Neutrophil (primary cell): Measurements from ENCODE around the gene MMP24.
"Not testable (repeated sequence)": the region's sequence is repeated elsewhere in the genome, so short reads cannot be mapped to it uniquely, and the experiment has no call there.

Experiments used
- H3K27ac ChIP-seq: fragments of 200-600 bp; sonication (generic); 2 replicates; pipeline ENCODE4 v1.5.1; 2016; ENCODE audit warnings: mild to moderate bottlenecking, moderate library complexity
- H3K27me3 ChIP-seq: fragments of 200-600 bp; sonication (generic); 2 replicates; pipeline ENCODE4 v1.6.0; 2016; ENCODE audit warnings: mild to moderate bottlenecking
- H3K36me3 ChIP-seq: fragments of 200-600 bp; sonication (generic); 2 replicates; pipeline ENCODE4 v1.5.1; 2017
- H3K4me1 ChIP-seq, 2 experiments: fragments of 200-600 bp in 1 of 2; sonication (generic) in 1 of 2; 1 replicate in 1 of 2; 2 replicates in 1 of 2; pipeline versions ENCODE4 v1.5.1 to v1.6.1; 2013 to 2016; ENCODE audit warnings: low read depth in 1 of 2, low read length in 1 of 2, mild to moderate bottlenecking in 1 of 2, moderate library complexity in 1 of 2; ENCODE audit not compliant: control insufficient read depth in 1 of 2, insufficient read depth in 1 of 2
- H3K4me3 ChIP-seq, 2 experiments: fragments of 200-600 bp in 1 of 2; sonication (generic) in 1 of 2; 1 replicate in 1 of 2; 2 replicates in 1 of 2; pipeline ENCODE4 v1.5.1; 2013 to 2016; ENCODE audit warnings: low read depth in 1 of 2, low read length in 1 of 2, mild to moderate bottlenecking in 1 of 2, moderate library complexity in 1 of 2
- H3K9me3 ChIP-seq: fragments of 200-600 bp; sonication (generic); 2 replicates; pipeline ENCODE4 v1.5.1; 2016
- TF ChIP-seq, protein P1 (sequence below): fragments of 200-600 bp; sonication (generic); IDR thresholded peaks from 2 replicates; pipeline ENCODE4 v1.5.1; 2016; ENCODE audit warnings: antibody characterized with exemption

MMP24 gene

DNA sequence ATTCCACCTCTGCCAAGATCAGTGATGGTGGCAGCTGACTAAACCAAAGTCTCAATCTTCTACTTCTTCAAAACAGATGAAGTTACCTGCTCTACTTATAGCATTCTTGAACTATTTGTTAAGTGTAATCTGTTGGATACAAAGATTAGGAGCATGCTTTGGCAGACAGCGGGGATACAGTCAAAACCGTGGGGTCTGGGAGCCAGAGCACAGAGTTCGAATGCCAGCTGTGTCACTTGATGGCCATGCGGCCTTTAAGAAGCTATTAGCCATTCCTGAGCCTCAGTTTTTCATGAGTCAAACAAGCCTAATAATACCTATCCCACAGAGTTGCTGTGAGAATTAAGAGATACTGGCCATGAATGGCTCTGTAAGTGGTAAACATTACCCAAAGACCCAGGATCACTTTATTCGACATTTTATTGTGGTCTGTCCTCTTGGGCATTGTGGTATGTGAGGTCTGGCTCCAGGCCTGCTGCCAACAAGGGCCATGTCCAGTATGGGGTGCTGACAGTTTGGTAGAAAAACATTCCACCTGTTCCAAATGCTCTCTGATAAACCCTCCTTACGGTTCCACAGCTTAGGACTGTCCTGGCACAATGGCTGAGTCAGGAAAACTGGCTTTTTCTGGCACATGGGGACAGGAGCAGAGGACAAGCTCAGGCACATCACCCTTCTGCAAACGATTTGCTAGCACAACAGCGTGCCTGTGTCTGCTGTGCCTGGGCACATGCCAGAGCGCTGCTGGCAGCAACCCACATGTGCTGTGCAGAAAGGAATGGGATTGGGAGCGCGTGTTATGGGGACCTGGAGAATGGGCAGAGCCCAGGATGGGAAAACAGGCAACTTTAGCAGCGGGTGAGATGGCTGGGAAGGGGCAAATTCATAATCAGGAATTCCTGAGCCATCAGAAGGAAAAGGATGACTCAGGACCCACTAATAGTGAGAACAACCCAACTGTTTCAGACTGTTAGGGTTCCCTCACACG, 81.5 kb downstream of the MMP24 start:
- TF ChIP-seq, protein P1, sequence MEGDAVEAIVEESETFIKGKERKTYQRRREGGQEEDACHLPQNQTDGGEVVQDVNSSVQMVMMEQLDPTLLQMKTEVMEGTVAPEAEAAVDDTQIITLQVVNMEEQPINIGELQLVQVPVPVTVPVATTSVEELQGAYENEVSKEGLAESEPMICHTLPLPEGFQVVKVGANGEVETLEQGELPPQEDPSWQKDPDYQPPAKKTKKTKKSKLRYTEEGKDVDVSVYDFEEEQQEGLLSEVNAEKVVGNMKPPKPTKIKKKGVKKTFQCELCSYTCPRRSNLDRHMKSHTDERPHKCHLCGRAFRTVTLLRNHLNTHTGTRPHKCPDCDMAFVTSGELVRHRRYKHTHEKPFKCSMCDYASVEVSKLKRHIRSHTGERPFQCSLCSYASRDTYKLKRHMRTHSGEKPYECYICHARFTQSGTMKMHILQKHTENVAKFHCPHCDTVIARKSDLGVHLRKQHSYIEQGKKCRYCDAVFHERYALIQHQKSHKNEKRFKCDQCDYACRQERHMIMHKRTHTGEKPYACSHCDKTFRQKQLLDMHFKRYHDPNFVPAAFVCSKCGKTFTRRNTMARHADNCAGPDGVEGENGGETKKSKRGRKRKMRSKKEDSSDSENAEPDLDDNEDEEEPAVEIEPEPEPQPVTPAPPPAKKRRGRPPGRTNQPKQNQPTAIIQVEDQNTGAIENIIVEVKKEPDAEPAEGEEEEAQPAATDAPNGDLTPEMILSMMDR = no peak
- Histone ChIP-seq H3K9me3 (no peaks in the 10 kb centered on the region), H3K4me3 (no peak overlapping the region), H3K4me1 (peaks cover 6 to 8% of the 10 kb centered on the region in 2 experiments), H3K36me3 (no peaks in the 10 kb centered on the region), H3K27me3 (no peaks in the 10 kb centered on the region), H3K27ac (no peak overlapping the region)

DNA sequence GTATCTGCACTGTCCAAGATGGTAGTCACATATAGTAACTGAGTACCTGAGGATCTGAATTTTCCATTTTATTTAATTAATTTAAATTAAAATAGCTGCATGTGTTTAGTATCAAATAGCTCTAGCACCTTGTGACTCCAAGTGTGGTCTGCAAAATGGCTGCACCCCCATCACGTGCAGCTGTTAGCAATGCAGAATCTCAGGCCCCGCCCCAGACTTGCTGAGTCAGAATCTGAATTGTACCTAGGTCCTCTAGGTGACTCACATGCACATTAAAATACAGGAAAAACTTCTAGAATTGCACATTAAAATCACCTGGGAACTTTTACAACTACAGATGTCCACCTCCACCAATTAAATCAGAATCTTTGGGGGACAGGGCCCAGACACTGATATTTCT, 84.9 kb downstream of the MMP24 start:
- no peaks in the 10 kb centered on the region for H3K36me3 ChIP-seq
- TF ChIP-seq, protein P1 = no peak
- no peaks in the 10 kb centered on the region for H3K9me3 ChIP-seq
- peaks cover 0 to 6% of the 10 kb centered on the region in 2 experiments for H3K4me1 ChIP-seq
- no peaks in the 10 kb centered on the region for H3K27me3 ChIP-seq
- H3K4me3 ChIP-seq = no peak overlapping the region
- H3K27ac ChIP-seq = no peak overlapping the region

DNA sequence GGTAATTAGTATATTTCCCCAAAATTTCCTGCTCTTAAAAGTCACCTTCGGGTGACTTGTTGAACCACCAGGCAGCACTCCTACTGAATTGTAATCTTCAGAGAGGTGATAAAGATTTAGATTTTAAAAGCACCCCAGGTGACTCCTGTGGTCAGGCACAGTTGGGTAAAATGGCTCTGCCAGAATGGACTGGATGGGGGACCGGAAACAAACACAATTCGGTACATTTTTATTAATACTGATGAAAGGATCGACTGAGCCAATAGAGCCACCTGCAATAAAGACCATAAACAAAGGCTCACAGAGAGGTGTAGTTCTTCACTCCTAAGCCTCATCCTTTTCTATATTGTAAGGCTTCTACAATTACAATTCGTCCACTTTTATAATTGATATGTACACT, 85.3 kb downstream of the MMP24 start:
- TF ChIP-seq, protein P1 = no peak
- Histone ChIP-seq H3K9me3 (no peaks in the 10 kb centered on the region), H3K36me3 (no peaks in the 10 kb centered on the region), H3K27ac (no peak overlapping the region), H3K27me3 (no peaks in the 10 kb centered on the region), H3K4me3 (no peak overlapping the region), H3K4me1 (peaks cover 0 to 5% of the 10 kb centered on the region in 2 experiments)

DNA sequence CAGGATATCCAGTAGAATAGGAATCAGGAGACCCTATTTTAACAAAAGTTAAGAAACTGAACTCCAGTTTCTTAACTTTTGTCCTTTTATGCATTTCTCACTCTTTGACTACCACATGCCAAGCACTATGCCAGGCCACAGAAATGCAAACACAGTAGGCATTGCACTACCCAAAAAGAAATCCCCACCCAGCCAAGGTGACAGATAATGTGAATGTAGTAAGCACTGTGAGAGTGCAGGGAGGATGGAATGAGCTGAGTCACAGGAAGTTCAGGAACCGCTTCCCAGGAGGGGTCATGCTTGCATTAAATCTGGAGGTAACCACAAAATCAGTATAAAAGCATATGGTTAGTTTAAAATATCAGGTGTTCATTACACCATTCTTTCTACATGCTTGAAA, 85.8 kb downstream of the MMP24 start:
- Histone ChIP-seq H3K27ac (no peak overlapping the region), H3K4me1 (peaks cover 0 to under 1% of the 10 kb centered on the region in 2 experiments), H3K9me3 (no peaks in the 10 kb centered on the region), H3K36me3 (no peaks in the 10 kb centered on the region), H3K4me3 (no peak overlapping the region), H3K27me3 (no peaks in the 10 kb centered on the region)
- TF ChIP-seq, protein P1 = no peak

DNA sequence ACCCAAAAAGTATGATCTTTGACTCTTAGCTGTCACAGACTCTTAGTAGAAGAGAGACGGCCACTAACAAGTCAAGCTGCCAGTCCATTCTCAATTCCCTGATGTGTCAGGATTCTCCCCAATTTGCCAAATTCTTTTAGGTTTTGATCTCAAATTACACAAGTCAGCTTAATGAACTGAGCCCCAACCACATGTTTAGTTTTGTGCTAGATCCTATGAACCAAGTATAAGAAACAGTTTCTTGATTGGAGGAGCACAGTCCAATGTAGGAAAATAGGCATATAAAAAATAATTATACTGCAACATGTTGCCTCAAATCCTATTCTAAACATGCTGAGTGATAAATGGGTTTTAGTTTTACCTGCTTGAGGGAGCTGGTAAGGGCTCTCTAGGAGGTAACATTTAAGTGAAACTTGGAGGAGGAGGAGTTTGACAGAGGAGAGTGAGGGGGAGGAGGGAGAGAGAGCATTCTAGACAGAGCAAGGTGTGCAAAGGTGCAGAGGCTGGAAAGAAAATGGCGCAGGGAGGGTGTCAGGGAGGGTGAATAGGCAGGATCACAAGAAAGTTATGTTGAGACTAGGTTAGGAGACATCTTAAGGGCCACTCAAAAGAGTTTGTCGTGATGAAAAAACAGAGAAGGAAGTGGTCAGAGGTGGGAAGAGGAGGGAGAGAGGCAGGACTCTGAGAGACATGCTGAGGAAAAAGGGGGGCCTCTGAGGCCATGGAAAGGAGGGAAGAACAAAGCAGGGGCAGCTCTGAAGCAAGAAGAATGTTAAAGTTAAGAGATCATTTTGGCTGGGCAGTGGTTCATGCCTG, 88.5 kb downstream of the MMP24 start:
- H3K27ac ChIP-seq = no peak overlapping the region

DNA sequence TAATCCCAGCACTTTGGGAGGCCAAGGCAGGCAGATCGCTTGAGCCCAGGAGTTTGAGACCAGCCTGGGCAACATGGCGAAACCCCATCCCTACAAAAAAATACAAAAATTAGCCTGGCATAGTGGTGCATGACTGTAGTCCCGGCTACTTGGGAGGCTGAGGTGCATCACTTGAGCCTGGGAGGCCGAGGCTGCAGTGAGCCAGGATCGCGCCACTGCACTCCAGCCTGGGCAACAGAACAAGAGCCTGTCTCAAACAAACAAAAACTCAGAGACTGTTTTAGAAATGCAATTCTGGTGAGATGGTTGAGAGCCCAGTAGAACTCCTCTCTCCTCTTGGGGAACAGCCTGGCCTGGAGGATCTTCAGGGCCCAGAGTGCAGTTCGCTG, 89.1 kb downstream of the MMP24 start:
- H3K27me3 ChIP-seq, H3K9me3 ChIP-seq, H3K4me3 ChIP-seq, H3K27ac ChIP-seq, H3K36me3 ChIP-seq, H3K4me1 ChIP-seq: not testable (repeated sequence)

More for the DNA sequence above, 88.5 kb downstream of the MMP24 start:
- Histone ChIP-seq H3K27me3 (no peaks in the 10 kb centered on the region), H3K9me3 (no peaks in the 10 kb centered on the region), H3K4me1 (no peaks in the 10 kb centered on the region), H3K4me3 (no peak overlapping the region), H3K36me3 (no peaks in the 10 kb centered on the region)
- TF ChIP-seq, protein P1 = no peak
